ENCODE measurements around the gene FTO. TPM values are rescaled to one million over a fixed set of nuclear protein-coding genes. Genes with fewer than 3 reads are reported as not detected.

Gene FTO
- total RNA-seq, 4 donors from 2014 or later: 102 to 138 (median 130) TPM

DNA sequence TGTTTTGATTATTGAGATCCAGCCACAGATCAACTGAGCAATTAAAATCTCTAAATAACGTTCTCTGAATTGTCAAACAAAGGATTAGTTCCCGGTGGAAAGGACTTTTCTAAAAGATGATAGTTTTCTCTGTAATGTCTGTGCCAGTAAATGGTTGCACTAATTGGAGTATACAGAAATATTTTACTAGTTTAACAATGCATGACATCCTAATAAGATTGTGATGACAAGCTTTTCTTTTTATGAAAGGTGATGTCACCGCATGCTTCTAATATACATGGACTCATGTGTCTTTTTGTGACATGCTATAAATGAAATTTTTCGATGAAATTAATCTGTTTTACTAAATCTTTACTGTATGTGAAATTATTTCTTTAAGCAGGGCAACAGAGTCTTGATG, 371.5 kb downstream of the FTO start:
- Histone ChIP-seq H3K4me1 (no peaks in the 10 kb centered on the region), H3K36me3 (peaks cover 0 to 11% of the 10 kb centered on the region in 2 donors), H3K4me3 (no peak overlapping the region), H3K27ac (no peak overlapping the region), H3K9me3 (no peaks in the 10 kb centered on the region), H3K27me3 (no peaks in the 10 kb centered on the region)
- no peak for TF ChIP-seq POLR2A (IDR thresholded peaks at IDR 0.05)
- TF ChIP-seq POLR2AphosphoS5 (IDR thresholded peaks at IDR 0.05): no peak
- TF ChIP-seq, protein P1, sequence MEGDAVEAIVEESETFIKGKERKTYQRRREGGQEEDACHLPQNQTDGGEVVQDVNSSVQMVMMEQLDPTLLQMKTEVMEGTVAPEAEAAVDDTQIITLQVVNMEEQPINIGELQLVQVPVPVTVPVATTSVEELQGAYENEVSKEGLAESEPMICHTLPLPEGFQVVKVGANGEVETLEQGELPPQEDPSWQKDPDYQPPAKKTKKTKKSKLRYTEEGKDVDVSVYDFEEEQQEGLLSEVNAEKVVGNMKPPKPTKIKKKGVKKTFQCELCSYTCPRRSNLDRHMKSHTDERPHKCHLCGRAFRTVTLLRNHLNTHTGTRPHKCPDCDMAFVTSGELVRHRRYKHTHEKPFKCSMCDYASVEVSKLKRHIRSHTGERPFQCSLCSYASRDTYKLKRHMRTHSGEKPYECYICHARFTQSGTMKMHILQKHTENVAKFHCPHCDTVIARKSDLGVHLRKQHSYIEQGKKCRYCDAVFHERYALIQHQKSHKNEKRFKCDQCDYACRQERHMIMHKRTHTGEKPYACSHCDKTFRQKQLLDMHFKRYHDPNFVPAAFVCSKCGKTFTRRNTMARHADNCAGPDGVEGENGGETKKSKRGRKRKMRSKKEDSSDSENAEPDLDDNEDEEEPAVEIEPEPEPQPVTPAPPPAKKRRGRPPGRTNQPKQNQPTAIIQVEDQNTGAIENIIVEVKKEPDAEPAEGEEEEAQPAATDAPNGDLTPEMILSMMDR (IDR thresholded peaks at IDR 0.05): no peak
- no peak for TF ChIP-seq EP300 (IDR thresholded peaks at IDR 0.05)
- ATAC-seq: no peak
- 78 to 80% methylated on average over 4 of the region's 4 CpGs for WGBS, 2 donors (ENCODE audit: low coverage in 1 of 2)

DNA sequence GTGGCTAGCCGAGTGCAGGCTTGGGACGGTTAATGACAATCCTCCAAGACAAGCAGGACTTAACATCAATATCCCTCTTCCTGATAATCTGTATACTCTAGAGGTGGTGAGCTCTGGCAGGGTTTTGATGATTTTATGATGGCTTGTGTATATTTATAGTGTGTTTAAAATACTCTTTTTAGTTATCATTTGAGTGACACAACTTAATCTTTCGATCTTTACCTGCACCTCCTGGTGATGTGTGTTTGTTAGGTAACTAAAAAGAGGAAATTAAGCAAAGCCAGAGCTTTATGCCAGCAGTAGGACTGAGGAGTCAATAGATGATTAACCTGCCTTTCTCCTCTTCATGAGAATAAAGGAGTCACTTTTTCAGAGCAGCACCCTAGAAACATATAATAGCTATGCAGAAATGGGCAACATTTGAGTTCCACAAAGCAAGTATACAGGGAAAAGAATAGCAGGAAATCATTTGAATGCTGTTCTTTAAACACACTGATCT, 372.1 kb downstream of the FTO start:
- TF ChIP-seq EP300 (IDR thresholded peaks at IDR 0.05) (no peak), POLR2A (IDR thresholded peaks at IDR 0.05) (no peak), POLR2AphosphoS5 (IDR thresholded peaks at IDR 0.05) (no peak)
- TF ChIP-seq, protein P1 (IDR thresholded peaks at IDR 0.05): no peak
- Histone ChIP-seq H3K4me3 (no peak overlapping the region), H3K27me3 (no peaks in the 10 kb centered on the region), H3K9me3 (no peaks in the 10 kb centered on the region), H3K4me1 (no peaks in the 10 kb centered on the region), H3K36me3 (peaks cover 0 to 7% of the 10 kb centered on the region in 2 donors), H3K27ac (no peak overlapping the region)
- WGBS, 2 donors (ENCODE audit: low coverage in 1 of 2): 85 to 97% methylated on average over 2 to 3 of the region's 3 CpGs
- ATAC-seq: no peak

DNA sequence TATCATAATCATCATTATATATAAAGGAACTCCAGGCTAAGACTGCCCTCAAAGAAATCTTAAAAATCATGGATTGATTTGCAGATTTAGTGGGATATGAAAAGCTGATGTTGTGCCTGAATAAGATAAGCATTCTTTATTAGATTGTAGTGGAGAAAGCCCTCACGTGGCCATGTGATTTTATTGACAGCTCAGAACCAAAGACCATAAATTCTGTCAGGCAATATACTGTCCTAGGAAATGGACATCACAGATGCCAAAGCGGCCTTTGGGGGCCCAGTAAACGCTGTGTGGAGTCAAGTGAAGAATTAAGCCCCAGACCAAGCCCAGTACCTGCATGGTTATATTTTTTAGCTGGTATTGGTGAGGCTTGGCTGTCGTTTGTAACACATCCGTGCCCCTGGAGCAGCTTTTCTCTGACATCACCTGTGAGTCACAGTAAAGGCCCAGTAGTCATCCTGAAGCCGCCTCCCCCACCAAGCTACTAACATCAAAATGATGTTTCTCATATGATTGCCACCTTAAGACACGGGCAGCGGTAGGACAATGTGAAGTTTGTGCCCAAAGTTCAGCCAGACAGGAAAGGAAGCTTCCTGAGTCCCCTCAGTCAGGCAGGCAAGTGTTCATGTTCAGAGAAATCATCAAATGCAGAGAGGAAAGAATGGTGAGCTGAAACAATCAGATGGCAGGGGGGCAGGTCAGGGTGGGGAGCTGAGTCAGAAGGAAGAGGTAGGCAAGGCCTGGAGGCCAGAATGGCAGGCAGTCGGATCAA, 373.3 kb downstream of the FTO start:
- no peaks in the 10 kb centered on the region for H3K4me1 ChIP-seq
- no peak for TF ChIP-seq EP300 (IDR thresholded peaks at IDR 0.05)
- TF ChIP-seq, protein P1 (IDR thresholded peaks at IDR 0.05): no peak
- TF ChIP-seq POLR2A (IDR thresholded peaks at IDR 0.05): no peak
- no peaks in the 10 kb centered on the region for H3K9me3 ChIP-seq
- no peak overlapping the region for H3K4me3 ChIP-seq
- H3K27ac ChIP-seq: no peak overlapping the region
- peaks cover 0 to 5% of the 10 kb centered on the region in 2 donors for H3K36me3 ChIP-seq
- WGBS, 2 donors (ENCODE audit: low coverage in 1 of 2): 68 to 80% methylated on average over 7 to 9 of the region's 9 CpGs
- ATAC-seq: no peak
- H3K27me3 ChIP-seq: no peaks in the 10 kb centered on the region

DNA sequence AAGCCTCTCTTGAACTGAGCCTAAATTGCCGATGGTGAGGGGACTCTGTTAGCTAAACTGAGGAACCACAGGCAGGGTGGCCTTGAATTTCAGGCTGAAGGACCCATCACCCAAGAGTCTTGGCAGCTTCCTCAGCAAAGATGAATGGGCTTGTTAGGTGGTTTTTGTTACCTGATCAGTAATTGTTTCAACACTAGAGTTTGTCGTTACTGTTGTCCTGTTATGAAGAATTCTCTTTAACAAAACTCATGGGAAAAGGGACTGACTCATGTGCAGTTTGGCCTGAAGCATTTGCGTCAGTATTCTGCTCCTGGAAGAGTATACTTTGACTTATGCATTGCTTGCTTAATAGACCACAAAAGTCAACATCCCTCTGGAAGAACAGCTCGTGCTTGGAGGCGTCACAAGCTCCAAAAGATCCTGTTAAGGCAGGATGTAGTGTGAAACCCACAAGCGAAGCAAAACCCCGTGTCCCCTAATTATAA, 376.6 kb downstream of the FTO start:
- Histone ChIP-seq H3K4me1 (no peaks in the 10 kb centered on the region), H3K9me3 (no peaks in the 10 kb centered on the region), H3K36me3 (no peaks in the 10 kb centered on the region), H3K27ac (no peak overlapping the region), H3K4me3 (no peak overlapping the region), H3K27me3 (no peaks in the 10 kb centered on the region)
- no peak for ATAC-seq
- TF ChIP-seq POLR2AphosphoS5 (IDR thresholded peaks at IDR 0.05) (no peak), EP300 (IDR thresholded peaks at IDR 0.05) (no peak), POLR2A (IDR thresholded peaks at IDR 0.05) (no peak)
- TF ChIP-seq, protein P1 (IDR thresholded peaks at IDR 0.05): no peak
- 92 to 98% methylated on average over 5 to 7 of the region's 7 CpGs for WGBS, 2 donors (ENCODE audit: low coverage in 1 of 2)

DNA sequence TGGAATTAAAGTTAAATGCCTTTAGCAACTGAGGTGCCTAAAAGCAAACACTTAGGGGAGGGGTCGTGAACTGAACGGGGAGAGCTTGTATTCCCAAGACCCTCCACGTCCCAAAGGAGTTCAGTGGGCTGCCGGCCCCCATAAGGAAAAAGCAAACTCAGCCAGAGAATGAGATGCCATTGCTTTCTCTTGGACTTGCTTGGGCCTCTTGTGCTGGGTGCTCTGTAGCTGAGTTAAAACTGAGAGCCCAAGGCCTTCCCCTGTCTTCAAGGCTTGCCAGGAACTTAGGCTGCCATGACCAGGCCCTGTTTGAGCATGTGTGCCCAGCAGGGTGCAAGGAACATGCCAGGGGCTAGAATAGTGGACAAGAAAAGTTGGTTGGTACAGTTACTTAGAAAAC, 382.8 kb downstream of the FTO start:
- no peaks in the 10 kb centered on the region for H3K9me3 ChIP-seq
- H3K4me3 ChIP-seq: no peak overlapping the region
- no peaks in the 10 kb centered on the region for H3K27me3 ChIP-seq
- peaks cover 0 to 5% of the 10 kb centered on the region in 2 donors for H3K36me3 ChIP-seq
- no CpG with 5 or more reads among the region's 4 CpGs for WGBS, 2 donors (ENCODE audit: low coverage in 1 of 2)
- no peak for TF ChIP-seq POLR2AphosphoS5 (IDR thresholded peaks at IDR 0.05)
- TF ChIP-seq EP300 (IDR thresholded peaks at IDR 0.05): no peak
- TF ChIP-seq, protein P1 (IDR thresholded peaks at IDR 0.05): no peak
- ATAC-seq: no peak
- H3K27ac ChIP-seq: no peak overlapping the region
- H3K4me1 ChIP-seq: no peaks in the 10 kb centered on the region
